Adipocyte (in vitro differentiated cells): ENCODE measurements around the gene TFF1.

ENCODE experiments used
- DNase-seq: peaks from one replicate; pipeline ENCODE4 v3.0.0-alpha.2; 2015; ENCODE audit warnings: low read depth
- H3K27me3 ChIP-seq: replicated peaks from 2 replicates; pipeline ENCODE4 v1.7.0; 2013; ENCODE audit warnings: mild to moderate bottlenecking, low read length, moderate library complexity; ENCODE audit not compliant: control insufficient read depth, insufficient read depth
- H3K36me3 ChIP-seq: 2 replicates; pipeline ENCODE4 v1.7.0; 2013; ENCODE audit warnings: low read length, mild to moderate bottlenecking, moderate library complexity; ENCODE audit not compliant: control insufficient read depth, insufficient read depth, severe bottlenecking
- H3K4me1 ChIP-seq: 2 replicates; pipeline ENCODE4 v1.7.0; 2013; ENCODE audit warnings: mild to moderate bottlenecking, low read length, moderate library complexity; ENCODE audit not compliant: control insufficient read depth, insufficient read depth
- H3K4me3 ChIP-seq: 2 replicates; pipeline ENCODE4 v1.7.0; 2013; ENCODE audit warnings: mild to moderate bottlenecking, low read length, moderate library complexity
- H3K9ac ChIP-seq: 2 replicates; pipeline ENCODE4 v1.7.0; 2013; ENCODE audit warnings: mild to moderate bottlenecking, low read length, moderate library complexity
- H3K9me3 ChIP-seq: 2 replicates; pipeline ENCODE4 v1.7.0; 2013; ENCODE audit warnings: mild to moderate bottlenecking, low read length, moderate library complexity; ENCODE audit not compliant: control insufficient read depth

Gene TFF1

DNA sequence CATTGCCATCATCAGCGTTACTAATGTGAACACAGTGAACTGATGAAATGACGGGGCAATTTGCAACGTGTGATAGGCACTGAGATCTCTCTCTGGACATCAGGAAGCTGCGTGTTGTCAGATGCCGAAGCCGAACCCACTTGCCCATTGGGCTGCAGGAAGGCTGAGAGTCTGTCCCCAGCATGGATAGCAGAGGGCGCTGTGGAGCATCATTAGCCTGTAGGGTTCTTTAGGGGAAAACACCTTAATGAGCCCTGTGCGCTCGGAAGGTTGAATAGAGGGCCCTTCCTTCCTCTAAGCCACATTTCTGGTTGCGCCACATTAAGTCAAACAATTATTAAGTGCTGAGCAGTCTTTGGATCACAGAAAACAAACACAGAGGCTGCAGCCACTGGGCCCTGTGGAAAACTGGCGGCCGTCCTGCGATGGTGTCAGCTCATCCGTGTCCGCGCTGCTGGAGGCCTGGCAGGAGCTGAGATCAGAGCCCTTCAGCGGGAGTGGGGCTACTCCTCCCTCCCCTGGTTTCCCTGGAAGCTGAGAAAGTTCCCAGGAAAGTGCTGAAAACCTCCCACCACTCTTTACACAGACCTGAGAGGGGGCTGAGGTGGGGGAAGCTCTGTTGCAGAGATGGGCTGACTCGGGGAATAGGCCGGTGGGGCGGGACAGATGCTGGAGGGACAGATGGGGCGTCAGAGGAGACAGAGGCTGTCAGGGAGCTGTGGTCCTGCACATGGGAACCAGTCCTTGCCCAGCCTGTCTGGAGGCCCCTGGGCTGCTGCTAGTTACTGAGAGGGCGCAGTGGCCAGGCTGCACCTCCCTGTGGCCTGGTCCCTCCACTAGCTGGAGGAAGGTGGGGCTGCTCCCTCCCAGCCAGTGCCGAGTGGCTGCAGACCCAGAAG is 28.3 kb downstream of the TFF1 start:
- no peaks in the 10 kb centered on the region for H3K36me3 ChIP-seq
- DNase-seq: peak; percentile 7
- H3K27me3 ChIP-seq: peaks cover 45% of the 10 kb centered on the region
- H3K9me3 ChIP-seq: no peaks in the 10 kb centered on the region
- no peak overlapping the region for H3K4me3 ChIP-seq
- no peak overlapping the region for H3K9ac ChIP-seq
- H3K4me1 ChIP-seq: no peaks in the 10 kb centered on the region

DNA sequence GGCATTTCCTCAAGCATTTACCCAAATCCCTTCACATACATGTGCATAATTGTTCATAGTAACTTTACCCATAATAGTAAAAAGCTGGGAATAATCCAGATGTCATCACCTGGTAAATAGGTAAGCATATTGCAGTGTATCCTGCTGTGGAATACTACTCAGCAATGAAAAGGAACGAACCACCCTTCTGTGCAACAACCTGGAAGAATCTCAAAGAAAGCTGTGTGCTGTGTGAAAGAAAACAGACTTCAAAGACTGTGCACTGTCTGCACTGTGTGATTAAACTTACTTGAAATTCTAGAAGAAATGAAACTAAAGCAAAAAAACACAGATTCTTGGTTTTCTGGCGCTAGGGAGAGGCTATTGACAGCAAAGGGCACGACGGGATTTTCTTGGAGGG is 29.1 kb downstream of the TFF1 start:
- Histone ChIP-seq H3K4me3 (no peak overlapping the region), H3K9me3 (peaks cover 3% of the 10 kb centered on the region), H3K9ac (no peak overlapping the region), H3K27me3 (peaks cover 52% of the 10 kb centered on the region), H3K36me3 (no peaks in the 10 kb centered on the region), H3K4me1 (no peaks in the 10 kb centered on the region)
- no peak for DNase-seq

DNA sequence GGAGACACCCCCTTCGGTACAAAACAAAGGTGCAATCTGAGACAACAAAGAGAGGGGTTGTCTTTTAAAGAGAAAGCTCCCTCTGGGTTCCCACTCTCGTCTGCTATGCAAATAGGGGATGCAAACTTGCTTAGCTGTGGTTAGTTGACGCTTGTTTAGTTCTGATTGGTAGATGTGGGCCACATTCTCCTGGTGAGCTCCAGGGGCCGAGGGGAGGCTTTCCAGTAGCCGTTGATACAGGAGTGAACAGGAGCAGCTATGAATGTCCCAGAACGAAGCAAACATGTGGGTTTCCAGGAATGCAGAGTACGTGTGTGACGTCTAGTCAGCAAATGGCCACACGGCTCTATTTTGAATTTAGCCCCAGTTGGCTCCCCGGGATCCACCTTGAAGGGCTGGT is 30.3 kb downstream of the TFF1 start:
- H3K27me3 ChIP-seq: peaks cover 63% of the 10 kb centered on the region
- no peak overlapping the region for H3K4me3 ChIP-seq
- no peaks in the 10 kb centered on the region for H3K36me3 ChIP-seq
- H3K9ac ChIP-seq: no peak overlapping the region
- H3K9me3 ChIP-seq: peaks cover 10% of the 10 kb centered on the region
- peak; percentile 2 for DNase-seq
- no peaks in the 10 kb centered on the region for H3K4me1 ChIP-seq

DNA sequence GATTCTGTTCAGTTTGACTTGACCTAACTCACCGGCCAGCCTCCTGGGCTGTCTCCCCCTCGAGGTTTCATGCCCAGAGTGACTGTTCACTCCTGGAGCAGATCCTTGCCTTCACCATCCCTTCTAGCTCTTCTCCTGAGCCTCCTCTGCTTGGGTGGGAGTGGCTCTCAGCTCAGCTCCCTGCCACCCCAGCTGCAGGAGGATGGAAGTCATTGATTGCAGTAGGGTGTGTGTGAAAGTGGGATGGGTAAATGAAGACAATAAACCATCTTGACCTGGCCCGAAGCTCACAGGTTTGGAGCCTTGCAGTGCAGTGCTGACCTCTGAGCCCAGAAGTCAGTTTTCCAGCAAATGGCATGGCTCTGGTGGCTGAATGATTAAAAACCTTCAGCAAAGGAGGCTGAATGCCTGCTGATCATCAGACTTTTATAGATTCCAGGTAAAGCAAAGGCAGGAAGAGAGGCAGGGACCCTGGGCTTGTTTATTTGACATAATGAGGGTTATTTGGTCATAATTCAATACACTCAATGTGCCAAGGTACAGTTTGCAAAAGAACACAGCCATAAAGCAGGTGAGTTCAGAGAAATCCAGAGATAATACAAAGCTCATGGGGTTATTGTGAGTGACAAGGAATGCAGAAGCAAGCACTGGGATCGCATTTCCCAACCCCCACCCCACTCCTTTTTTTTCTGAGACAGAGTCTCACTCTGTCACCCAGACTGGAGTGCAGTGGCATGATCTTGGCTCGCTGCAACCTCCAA is 33.6 kb downstream of the TFF1 start:
- Histone ChIP-seq H3K36me3 (no peaks in the 10 kb centered on the region), H3K9ac (no peak overlapping the region), H3K4me1 (no peaks in the 10 kb centered on the region), H3K9me3 (peaks cover 10% of the 10 kb centered on the region), H3K27me3 (peaks cover 60% of the 10 kb centered on the region), H3K4me3 (no peak overlapping the region)
- DNase-seq: no peak

DNA sequence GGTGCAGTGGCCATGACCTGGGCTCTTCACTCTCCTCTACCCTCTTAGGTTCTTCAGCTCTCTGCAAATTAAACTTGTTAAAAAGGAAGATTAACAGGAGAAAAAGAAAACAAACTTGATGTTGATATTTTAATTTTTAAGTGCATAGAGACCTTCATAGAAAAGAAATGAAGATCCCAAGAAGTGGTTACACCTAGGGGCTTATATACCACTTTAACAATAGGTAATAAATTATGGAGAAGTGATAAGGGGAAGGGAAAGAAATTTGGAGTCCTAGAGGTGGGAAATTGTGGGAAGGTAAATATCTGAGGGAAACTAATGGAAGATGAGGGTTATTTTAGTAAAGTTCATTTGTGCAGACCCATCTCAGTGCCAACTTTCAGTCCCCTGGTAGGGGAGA is 34.7 kb downstream of the TFF1 start:
- no peak overlapping the region for H3K4me3 ChIP-seq
- DNase-seq: no peak
- no peak overlapping the region for H3K9ac ChIP-seq

DNA sequence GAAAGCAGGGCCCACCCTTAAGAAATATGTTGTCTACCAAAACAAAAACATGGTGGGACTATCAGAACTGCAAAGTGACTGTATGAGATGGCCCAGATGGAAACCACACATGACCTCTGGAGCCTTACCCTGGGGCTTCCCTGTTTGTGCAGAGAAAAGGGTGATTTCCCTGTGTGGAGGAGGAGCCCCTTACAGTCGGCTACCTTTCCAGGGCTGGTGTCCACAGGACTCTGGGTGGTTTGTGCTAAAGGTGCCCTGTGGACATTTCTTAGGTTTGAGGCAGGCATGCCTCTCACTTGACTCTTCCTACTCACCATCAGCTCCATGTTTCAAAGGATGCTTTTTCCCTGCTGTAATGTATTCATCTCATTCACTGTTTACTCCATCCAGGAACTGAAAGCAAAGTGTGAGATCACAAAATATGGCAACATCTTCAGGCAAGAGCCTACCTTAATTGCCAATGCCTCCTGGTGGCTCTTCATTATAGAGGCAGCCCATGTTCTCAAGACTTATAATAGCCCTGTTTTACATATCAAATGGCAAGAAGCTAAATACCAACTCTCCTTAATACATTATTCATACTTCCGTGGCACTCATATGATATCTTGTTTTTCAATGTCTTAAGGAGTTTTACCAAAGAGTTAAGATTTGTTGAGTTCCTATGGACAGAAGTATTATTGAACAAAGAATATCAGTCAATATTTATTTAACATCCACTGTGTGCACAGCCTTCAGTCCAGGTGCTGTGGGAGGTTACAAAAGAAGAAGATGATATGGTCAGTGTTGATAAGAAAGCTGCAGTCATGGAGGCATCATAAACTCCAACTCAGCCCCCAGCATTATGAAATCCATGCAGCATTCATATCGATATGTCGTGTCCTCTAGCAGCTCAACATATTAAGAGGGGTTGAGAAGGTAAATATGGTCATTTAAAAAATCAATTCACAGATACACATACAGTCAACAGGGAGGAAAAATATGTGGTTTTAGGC is 35.7 kb downstream of the TFF1 start:
- H3K9me3 ChIP-seq: peaks cover 11% of the 10 kb centered on the region
- H3K4me3 ChIP-seq: no peak overlapping the region
- no peaks in the 10 kb centered on the region for H3K36me3 ChIP-seq
- no peaks in the 10 kb centered on the region for H3K4me1 ChIP-seq
- no peak for DNase-seq
- peaks cover 45% of the 10 kb centered on the region for H3K27me3 ChIP-seq
- no peak overlapping the region for H3K9ac ChIP-seq

More for the DNA sequence above, 34.7 kb downstream of the TFF1 start:
- H3K9me3 ChIP-seq: peaks cover 10% of the 10 kb centered on the region
- peaks cover 53% of the 10 kb centered on the region for H3K27me3 ChIP-seq
- H3K4me1 ChIP-seq: no peaks in the 10 kb centered on the region
- H3K36me3 ChIP-seq: no peaks in the 10 kb centered on the region

DNA sequence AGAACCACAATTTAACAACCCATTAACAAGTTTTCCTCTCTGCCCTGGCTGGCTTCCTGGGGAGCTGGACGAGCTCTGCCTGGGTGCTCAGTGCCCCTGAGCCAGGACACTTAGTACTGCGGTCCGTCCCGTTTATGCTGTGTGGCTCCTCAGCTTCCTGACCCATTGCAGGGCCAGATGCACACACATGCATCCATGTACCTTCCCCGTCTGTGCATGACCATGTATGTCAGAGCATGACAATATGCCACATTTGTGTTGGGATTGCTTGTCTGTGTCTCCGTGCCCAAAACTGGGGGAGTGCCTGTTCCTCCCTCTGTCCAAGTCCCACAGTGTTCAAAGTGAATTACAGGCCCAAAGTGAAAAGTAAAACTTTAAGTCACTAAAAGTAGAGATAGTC is 41.4 kb downstream of the TFF1 start:
- no peak for DNase-seq
- H3K9ac ChIP-seq: no peak overlapping the region
- H3K4me1 ChIP-seq: no peaks in the 10 kb centered on the region
- H3K9me3 ChIP-seq: peaks cover 6% of the 10 kb centered on the region
- H3K27me3 ChIP-seq: peaks cover 37% of the 10 kb centered on the region
- H3K4me3 ChIP-seq: no peak overlapping the region
- H3K36me3 ChIP-seq: no peaks in the 10 kb centered on the region

DNA sequence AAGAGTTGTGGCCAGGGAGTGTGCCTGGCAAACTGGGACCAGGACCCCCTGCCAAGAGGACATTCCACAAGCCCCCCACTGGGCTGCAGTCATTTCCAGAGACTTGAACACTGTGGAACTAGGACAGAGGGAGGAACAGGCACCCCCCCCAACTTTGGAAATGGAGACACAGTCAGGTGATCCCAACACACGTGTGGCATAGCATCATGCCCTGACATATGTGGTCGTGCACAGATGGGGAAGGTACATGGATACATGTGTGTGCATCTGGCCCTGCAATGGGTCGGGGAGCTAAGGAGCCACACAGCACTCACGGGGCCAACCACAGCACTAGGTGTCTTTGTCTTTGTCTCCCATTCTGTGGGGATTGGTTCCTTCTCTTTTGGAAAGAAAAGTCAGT is 44.5 kb downstream of the TFF1 start:
- Histone ChIP-seq H3K9ac (no peak overlapping the region), H3K27me3 (peaks cover 51% of the 10 kb centered on the region), H3K36me3 (no peaks in the 10 kb centered on the region), H3K4me1 (no peaks in the 10 kb centered on the region), H3K9me3 (peaks cover 6% of the 10 kb centered on the region), H3K4me3 (no peak overlapping the region)
- DNase-seq: no peak

DNA sequence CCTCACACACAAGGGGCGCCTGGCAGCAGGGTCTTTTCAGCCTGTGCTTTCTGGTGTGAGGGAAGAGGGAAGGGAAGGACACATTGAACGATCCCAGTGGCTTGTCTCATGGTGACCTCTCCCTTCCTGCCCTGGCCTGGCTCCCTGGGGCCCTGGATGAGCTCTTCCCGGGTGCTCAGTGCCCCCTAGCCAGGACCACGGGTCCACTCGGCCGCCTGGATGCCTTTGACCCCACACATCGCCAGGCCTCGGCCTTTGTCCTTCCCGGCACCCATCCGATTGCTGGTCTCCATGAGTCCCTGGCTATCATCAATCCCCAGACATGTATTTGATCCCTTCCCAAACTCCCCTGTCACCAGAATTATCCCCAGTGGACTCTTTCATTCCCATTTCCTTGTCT is 45.1 kb downstream of the TFF1 start:
- no peak for DNase-seq
- peaks cover 6% of the 10 kb centered on the region for H3K9me3 ChIP-seq
- H3K9ac ChIP-seq: no peak overlapping the region
- no peak overlapping the region for H3K4me3 ChIP-seq
- no peaks in the 10 kb centered on the region for H3K36me3 ChIP-seq
- H3K27me3 ChIP-seq: peaks cover 57% of the 10 kb centered on the region
- H3K4me1 ChIP-seq: no peaks in the 10 kb centered on the region

DNA sequence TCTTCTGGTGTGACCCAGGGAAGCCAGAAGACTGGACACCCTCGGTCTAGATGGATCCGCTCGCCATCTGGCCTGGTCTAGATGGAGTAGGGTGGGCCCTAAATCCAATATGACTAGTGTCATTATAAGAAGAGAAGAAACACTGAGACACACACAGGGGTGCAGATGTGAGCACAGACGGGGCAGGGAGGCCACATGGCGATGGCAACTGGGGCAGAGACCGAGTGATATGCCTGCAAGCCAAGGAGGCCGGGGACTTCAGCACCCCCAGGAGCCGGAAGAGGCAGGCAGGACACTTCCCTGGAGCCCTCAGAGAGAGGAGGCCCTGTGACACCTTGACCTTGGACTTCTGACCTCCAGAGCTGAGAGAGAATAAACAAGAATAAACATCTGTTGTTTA is 45.5 kb downstream of the TFF1 start:
- Histone ChIP-seq H3K27me3 (peaks cover 58% of the 10 kb centered on the region), H3K4me1 (no peaks in the 10 kb centered on the region), H3K9me3 (peaks cover 6% of the 10 kb centered on the region), H3K36me3 (no peaks in the 10 kb centered on the region), H3K4me3 (no peak overlapping the region), H3K9ac (no peak overlapping the region)
- DNase-seq: no peak
